Tibial nerve (tissue), 4 donors: Measurements from ENCODE around the gene VWF. TPM values are rescaled to one million over a fixed set of nuclear protein-coding genes. Genes with fewer than 3 reads are reported as not detected.
A peak's percentile ranks its signal among the peaks of the same experiment; 100 is the strongest.
"Not testable (repeated sequence)": the region's sequence is repeated elsewhere in the genome, so short reads cannot be mapped to it uniquely, and the experiment has no call there.

Experiments
- DNase-seq, 2 donors: peaks; one replicate each; pipeline ENCODE4 v3.0.0-alpha.2; 2019; ENCODE audit warnings: low spot score in 2 of 2
- H3K27ac ChIP-seq, 4 donors: fragments of 200-600 bp; sonication (generic) in 3 of 4; one replicate each; pipeline ENCODE4 v1.5.1; 2017 to 2019; ENCODE audit warnings: mild to moderate bottlenecking in 1 of 4
- H3K27me3 ChIP-seq, 2 donors: fragments of 200-600 bp; sonication (generic) in 1 of 2; one replicate each; pipeline versions ENCODE4 v1.5.1 to v1.6.0; 2017 to 2019
- H3K36me3 ChIP-seq, 3 donors: fragments of 200-600 bp; sonication (generic); one replicate each; pipeline ENCODE4 v1.5.1; 2018 to 2019
- H3K4me1 ChIP-seq, 4 donors: fragments of 200-600 bp; sonication (generic) in 3 of 4; one replicate each; pipeline ENCODE4 v1.5.1; 2017 to 2019
- H3K4me3 ChIP-seq, 4 donors: fragments of 200-600 bp; sonication (generic) in 3 of 4; one replicate each; pipeline ENCODE4 v1.5.1; 2017 to 2019; ENCODE audit warnings: mild to moderate bottlenecking in 1 of 4, moderate library complexity in 1 of 4
- H3K9me3 ChIP-seq, 4 donors: fragments of 200-600 bp; sonication (generic) in 3 of 4; one replicate each; pipeline ENCODE4 v1.5.1; 2017 to 2019
- EP300 ChIP-seq, 2 donors: sonication (generic); formaldehyde crosslinking; IDR thresholded peaks; one replicate each; pipeline ENCODE4 v1.6.1; 2017; ENCODE audit warnings: antibody characterized with exemption in 2 of 2, mild to moderate bottlenecking in 1 of 2
- POLR2A ChIP-seq, 2 donors: fragments of 450-650 bp; IDR thresholded peaks; one replicate each; pipeline ENCODE4 v1.6.1; 2017; ENCODE audit warnings: antibody characterized with exemption in 2 of 2, mild to moderate bottlenecking in 2 of 2, moderate library complexity in 2 of 2
- WGBS, 2 donors: methylation state at CpG; one replicate each; pipeline ENCODE4 v1.1.5; 2018; 5-methylcytosine and 5-hydroxymethylcytosine counted together
- total RNA-seq, 4 donors: library from RNA; depleted of rRNA; stranded (reverse); fragments of >200 nt; gene quantifications; one replicate each; pipeline ENCODE4 v1.1.0, GENCODE V29; 2016
- TF ChIP-seq, protein P1 (sequence below), 5 experiments: fragments of 200-600 bp in 3 of 5; fragments of 450-650 bp in 2 of 5; sonication (generic) in 3 of 5; IDR thresholded peaks; one replicate each; pipeline ENCODE4 v1.5.1; 2016 to 2019; ENCODE audit warnings: antibody characterized with exemption in 5 of 5, mild to moderate bottlenecking in 3 of 5, moderate library complexity in 2 of 5

Gene VWF
- total RNA-seq, 4 donors from 2014 or later: 82.7 to 311 (median 214) TPM

DNA sequence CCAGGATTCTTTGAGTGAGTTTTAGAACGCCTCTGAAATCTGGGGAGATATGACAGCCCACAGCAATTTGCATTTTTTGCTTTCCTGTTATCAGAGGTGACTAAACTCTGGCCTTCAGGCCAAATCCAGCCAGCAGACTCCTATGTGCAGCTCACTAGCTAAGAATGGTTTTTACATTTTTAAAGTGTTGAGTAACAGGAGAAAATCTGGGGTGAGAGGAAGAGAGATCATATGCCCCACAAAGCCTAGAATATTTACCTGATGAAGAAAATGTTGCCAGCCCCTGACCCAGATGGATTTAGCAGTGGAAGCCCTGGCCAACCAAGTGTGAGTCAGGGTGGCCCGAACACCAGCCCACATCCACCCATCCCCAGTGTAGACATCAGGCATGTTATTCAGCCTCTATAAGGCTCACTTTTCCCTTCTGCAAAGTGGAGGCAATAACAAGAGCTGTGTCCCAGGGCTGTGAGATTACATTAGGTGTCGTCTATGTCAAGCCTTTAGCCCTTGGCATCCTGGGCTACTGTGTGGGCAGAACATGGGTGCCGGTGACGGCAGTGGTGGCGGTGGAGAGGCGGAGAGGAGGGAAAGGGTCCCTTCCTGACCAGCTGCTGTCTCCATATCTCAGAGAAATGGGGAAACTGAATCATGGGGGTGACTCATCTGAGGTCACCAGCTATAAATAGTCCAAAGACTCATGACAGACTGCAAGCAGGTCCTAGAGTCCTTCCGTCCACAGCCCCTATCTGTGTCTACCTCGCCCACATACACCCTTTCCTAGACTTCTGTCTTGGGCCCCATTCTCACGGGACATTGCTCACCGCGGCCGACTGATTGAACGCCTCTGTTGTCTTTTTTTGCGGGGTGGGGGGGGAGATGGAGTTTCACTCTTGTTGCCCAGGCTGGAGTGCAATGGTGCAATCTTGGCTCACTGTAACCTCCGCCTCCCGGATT is 43.1 kb upstream of the VWF start:
- Histone ChIP-seq H3K36me3 (no peaks in the 10 kb centered on the region), H3K4me3 (no peak overlapping the region), H3K9me3 (no peaks in the 10 kb centered on the region), H3K27ac (peak overlapping the region in 3 of 4 donors; percentile 55 to 80 (median 80)), H3K27me3 (no peaks in the 10 kb centered on the region), H3K4me1 (peaks cover 0 to 19% (median 9%) of the 10 kb centered on the region in 4 donors)
- peak in 1 of 2 donors; percentile 70 for DNase-seq
- TF ChIP-seq POLR2A (IDR thresholded peaks at IDR 0.05): no peak
- TF ChIP-seq EP300 (IDR thresholded peaks at IDR 0.05): peak; percentile 17 to 83
- WGBS, 2 donors: 53 to 59% methylated on average over 17 of the region's 17 CpGs

DNA sequence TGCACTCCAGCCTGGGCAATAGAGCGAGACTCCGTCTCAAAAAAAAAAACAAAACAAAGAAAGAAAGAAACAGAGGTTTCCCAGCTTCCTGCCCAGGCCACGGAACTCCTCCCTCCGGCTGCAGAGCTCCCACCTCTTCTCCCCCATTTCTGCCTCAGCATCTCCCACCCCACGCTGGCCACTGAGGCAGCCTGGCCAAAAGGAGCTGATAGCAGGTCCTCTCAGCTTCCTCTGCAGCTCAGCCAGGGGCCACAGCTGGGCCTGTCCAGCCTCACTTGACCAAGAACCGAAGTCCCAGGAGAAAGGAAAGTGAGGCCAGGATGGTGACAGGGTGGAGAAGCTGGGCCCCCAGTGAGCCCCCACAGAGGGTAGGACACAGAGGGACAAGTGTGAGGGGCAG is 42.3 kb upstream of the VWF start:
- no peak overlapping the region for H3K4me3 ChIP-seq
- TF ChIP-seq EP300 (IDR thresholded peaks at IDR 0.05): no peak
- TF ChIP-seq POLR2A (IDR thresholded peaks at IDR 0.05): no peak
- TF ChIP-seq, protein P1, sequence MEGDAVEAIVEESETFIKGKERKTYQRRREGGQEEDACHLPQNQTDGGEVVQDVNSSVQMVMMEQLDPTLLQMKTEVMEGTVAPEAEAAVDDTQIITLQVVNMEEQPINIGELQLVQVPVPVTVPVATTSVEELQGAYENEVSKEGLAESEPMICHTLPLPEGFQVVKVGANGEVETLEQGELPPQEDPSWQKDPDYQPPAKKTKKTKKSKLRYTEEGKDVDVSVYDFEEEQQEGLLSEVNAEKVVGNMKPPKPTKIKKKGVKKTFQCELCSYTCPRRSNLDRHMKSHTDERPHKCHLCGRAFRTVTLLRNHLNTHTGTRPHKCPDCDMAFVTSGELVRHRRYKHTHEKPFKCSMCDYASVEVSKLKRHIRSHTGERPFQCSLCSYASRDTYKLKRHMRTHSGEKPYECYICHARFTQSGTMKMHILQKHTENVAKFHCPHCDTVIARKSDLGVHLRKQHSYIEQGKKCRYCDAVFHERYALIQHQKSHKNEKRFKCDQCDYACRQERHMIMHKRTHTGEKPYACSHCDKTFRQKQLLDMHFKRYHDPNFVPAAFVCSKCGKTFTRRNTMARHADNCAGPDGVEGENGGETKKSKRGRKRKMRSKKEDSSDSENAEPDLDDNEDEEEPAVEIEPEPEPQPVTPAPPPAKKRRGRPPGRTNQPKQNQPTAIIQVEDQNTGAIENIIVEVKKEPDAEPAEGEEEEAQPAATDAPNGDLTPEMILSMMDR (IDR thresholded peaks at IDR 0.05): no peak
- DNase-seq: no peak
- H3K9me3 ChIP-seq: no peaks in the 10 kb centered on the region
- H3K27me3 ChIP-seq: no peaks in the 10 kb centered on the region
- H3K4me1 ChIP-seq: peaks cover 0 to 19% (median 9%) of the 10 kb centered on the region in 4 donors
- peak overlapping the region in 3 of 4 donors; percentile 55 to 80 (median 80) for H3K27ac ChIP-seq
- 77 to 82% methylated on average over 6 of the region's 6 CpGs for WGBS, 2 donors
- no peaks in the 10 kb centered on the region for H3K36me3 ChIP-seq

DNA sequence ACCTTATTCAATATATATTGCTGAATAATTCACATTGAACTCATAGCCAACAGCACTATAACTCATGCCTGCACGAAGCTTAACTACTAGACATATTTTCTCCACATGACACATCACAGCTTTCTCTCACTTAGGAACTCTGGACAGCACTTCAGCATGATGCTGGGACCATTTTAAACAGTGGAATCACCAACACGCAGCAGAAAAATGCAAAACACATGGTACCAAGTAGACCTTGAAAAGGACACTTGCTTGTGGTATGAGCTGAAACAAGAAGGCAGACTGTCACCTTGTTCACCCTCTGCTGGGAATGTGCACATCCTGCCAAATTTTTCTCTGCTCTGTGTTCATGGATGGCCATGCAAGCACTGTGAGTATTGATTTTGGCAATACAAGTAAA is 40.9 kb upstream of the VWF start:
- TF ChIP-seq, protein P1 (IDR thresholded peaks at IDR 0.05): no peak
- no peak for TF ChIP-seq POLR2A (IDR thresholded peaks at IDR 0.05)
- no peak for TF ChIP-seq EP300 (IDR thresholded peaks at IDR 0.05)
- Histone ChIP-seq H3K4me1 (peaks cover 0 to 24% (median 9%) of the 10 kb centered on the region in 4 donors), H3K27ac (no peak overlapping the region), H3K27me3 (no peaks in the 10 kb centered on the region), H3K36me3 (no peaks in the 10 kb centered on the region), H3K4me3 (no peak overlapping the region), H3K9me3 (no peaks in the 10 kb centered on the region)
- DNase-seq: no peak
- 75 to 76% methylated on average over 2 of the region's 2 CpGs for WGBS, 2 donors

DNA sequence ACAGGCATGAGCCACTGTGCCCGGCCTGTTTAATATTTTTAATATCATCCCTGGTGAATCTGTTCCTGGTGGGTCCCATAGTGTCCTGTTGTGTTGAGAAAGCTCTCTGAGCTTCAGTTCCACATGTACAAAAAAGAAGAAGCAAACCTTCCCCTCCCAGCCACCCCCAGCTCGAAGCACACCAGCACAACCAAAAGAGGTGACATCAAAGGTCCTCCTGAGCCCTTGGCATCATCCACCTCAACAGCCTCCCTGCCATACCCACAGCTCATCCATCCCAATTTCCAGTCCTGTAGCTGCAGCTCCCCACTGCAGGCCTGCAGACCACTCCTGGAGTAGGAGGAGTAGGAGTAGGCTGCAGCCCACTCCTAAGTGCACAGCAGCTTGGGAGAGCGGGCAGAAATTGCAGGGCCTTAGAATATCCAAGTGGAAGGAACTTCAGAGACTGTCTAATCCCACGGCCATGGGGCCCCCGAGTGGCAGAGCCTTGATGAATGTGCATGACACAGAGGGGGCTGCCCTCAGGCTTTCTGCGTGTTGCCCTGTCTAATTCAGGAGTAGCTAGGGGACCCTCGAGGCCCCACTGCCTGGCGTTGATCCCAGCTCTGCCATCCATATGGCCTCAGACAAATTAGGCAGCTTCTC is 39.1 kb upstream of the VWF start:
- 61 to 72% methylated on average over 8 of the region's 8 CpGs for WGBS, 2 donors
- no peaks in the 10 kb centered on the region for H3K36me3 ChIP-seq

DNA sequence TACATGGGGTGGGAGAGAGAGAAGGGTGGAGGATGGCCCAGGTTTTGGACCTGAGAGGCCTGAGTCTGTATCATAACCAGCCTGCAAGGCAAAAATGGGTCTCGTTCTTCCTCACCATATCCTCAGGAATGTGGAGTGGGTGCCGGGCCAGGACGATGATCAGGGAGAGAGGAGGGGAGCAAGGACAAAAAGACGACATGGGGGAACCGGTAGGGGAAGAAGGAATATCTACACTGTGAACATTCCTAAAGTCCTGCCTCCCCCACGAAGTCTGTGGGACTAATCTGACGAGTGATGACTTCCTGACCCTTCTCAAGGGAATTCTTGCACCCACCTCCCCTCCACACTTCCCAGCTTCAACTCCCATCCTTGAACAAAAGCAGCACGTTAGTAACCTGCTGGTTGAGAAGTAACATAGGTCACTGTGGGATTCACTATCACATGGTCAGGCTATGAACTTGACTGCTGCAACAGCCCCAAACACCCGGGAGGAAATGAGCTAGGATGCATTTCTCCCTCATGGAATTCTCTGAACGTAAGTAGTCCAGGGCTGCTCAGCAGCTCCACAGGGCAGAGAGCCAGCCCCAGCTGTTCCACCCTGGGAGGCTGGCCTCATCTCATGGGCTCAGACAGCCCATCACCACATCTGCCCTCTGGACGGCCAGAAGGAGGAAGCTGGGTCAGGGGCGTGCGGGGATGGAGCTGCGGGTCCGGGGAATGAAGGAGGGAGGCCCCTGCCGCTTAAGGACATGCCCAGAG is 36.8 kb upstream of the VWF start:
- no peak for DNase-seq
- H3K9me3 ChIP-seq: no peaks in the 10 kb centered on the region
- TF ChIP-seq, protein P1 (IDR thresholded peaks at IDR 0.05): no peak
- TF ChIP-seq POLR2A (IDR thresholded peaks at IDR 0.05): no peak
- no peak for TF ChIP-seq EP300 (IDR thresholded peaks at IDR 0.05)
- no peaks in the 10 kb centered on the region for H3K36me3 ChIP-seq
- no peak overlapping the region for H3K4me3 ChIP-seq
- WGBS, 2 donors: 37 to 41% methylated on average over 16 of the region's 16 CpGs
- no peaks in the 10 kb centered on the region for H3K27me3 ChIP-seq
- H3K27ac ChIP-seq: no peak overlapping the region
- H3K4me1 ChIP-seq: peaks cover 0 to 6% (median 0%) of the 10 kb centered on the region in 4 donors

More for the DNA sequence above, 39.1 kb upstream of the VWF start:
- DNase-seq: no peak
- Histone ChIP-seq H3K27me3 (no peaks in the 10 kb centered on the region), H3K9me3 (no peaks in the 10 kb centered on the region), H3K4me1 (peaks cover 0 to 24% (median 9%) of the 10 kb centered on the region in 4 donors), H3K27ac (no peak overlapping the region), H3K4me3 (no peak overlapping the region)
- TF ChIP-seq, protein P1 (IDR thresholded peaks at IDR 0.05): no peak
- TF ChIP-seq POLR2A (IDR thresholded peaks at IDR 0.05) (no peak), EP300 (IDR thresholded peaks at IDR 0.05) (no peak)

DNA sequence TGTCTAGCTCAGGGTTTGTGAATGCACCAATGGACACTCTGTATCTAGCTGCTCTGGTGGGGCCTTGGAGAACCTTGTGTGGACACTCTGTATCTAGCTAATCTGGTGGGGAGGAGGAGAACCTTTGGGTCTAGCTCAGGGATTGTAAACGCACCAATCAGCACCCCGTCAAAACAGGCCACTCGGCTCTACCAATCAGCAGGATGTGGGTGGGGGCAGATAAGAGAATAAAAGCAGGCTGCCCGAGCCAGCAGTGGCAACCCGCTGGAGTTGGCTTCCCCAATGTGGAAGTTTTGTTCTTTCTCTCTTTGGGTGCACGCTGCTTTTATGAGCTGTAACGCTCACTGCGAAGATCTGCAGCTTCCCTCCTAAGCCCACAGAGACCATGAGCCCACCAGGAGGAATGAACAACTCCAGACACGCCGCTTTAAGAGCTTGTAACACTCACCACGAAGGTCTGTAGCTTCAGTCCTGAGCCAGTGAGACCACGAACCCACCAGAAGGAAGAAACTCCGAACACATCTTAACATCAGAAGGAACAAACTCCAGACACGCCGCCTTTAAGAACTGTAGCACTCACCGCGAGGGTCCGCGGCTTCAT is 35.7 kb upstream of the VWF start:
- not testable (repeated sequence) for DNase-seq, H3K27me3 ChIP-seq, H3K9me3 ChIP-seq, H3K36me3 ChIP-seq, H3K4me3 ChIP-seq, H3K4me1 ChIP-seq, H3K27ac ChIP-seq
- WGBS, 2 donors: 90 to 93% methylated on average over 19 of the region's 19 CpGs

DNA sequence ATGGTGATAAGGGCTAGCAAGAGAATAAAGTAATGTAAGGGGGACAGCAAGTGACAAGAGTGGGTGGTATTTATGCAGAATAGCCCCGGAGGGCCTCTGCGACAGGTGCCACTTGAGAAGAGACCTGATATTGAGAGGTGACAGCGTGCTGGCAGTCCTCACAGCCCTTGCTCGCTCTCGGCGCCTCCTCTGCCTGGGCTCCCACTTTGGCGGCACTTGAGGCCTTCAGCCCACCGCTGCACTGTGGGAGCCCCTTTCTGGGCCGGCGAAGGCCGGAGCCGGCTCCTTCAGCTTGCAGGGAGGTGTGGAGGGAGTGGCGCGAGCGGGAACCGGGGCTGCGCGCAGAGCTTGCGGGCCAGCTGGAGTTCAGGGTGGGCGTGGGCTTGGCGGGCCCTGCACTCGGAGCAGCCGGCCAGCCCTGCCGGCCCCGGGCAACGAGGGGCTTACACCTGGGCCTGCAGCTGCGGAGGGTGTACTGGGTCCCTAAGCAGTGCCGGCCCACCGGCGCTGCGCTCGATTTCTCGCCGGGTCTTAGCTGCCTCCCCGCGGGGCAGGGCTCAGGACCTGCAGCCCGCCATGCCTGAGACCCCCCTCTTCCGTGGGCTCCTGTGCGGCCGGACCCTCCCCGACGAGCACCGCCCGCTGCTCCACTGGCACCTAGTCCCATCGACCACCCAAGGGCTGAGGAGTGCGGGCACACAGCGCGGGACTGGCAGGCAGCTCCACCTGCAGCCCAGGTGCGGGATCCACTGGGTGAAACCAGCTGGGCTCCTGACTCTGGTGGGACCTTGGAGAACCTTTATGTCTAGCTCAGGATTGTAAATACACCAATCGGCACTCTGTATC is 34.9 kb upstream of the VWF start:
- not testable (repeated sequence) for H3K36me3 ChIP-seq, H3K4me1 ChIP-seq, H3K9me3 ChIP-seq, H3K4me3 ChIP-seq, DNase-seq, H3K27me3 ChIP-seq, H3K27ac ChIP-seq
- WGBS, 2 donors: 81 to 86% methylated on average over 46 of the region's 50 CpGs
